Measurements from ENCODE around the gene TUNAR.

The TUNAR gene

DNA sequence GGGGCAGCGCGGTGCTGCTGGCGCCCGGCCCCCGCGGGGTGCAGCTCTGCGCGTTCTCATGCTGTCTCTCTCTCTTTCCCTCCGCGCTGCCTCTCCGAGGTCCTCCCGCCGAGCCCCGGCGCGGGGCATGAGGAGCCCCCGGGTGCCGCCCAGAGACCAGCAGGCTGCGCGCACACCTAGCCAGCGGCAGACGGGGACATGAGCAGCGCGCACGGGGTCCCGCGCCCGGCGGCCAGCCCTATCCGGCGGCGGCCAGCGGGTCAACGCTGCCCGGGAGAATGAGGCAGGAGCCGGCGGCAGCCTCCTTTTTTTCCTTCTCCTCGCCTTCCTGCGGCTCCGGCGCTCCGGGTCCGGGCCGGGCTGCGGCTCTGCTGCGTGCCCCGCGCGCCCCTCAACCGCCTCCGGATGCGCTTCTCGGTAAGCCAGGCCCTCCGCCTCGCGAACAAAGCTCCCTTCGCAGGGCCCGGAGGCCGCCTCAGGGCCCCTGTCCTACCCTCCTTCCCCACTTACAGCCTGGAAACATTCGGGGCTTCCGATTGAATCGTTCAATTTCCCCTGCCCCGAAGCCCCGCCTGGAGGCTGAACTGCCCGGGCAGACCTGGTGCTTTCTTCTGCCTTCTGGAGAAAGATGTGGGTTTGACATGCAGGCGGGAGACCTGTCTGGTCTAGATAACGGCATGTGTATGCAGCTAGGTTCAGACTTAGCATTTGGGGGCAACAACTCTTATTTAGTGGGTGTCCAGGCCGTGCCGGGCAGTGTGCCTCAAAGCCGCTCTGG is at the start of gene TUNAR:
Gene TUNAR, plus strand, starts transcription at position 72 of the 778 bp plus-strand sequence.
- DNase-seq (ENCODE audit: low spot score) = no peak

- no peak for DNase-seq (ENCODE audit: low spot score)
Observed at GRCh38 chr14:95828649-95829265, 47.9 kb upstream of the TUNAR start.

DNA sequence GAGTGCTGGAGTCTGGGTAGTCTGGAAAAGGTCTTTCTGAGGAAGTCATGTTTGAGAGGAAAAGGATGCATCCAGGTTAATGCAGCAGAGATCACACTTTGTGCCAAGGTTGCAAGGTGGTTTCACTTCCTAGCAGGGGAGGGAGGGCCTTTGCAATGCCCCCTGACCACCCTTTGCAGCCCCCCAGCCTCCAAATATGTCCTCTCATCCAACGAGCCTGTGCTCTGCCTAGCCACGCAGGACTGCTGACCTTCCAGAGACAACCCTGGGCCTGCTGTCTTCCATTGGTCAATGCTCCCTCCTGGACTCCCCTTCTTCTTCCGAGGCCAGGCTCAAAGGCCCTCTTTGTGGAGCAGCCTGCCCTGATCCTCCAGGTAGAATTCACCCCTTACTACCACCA is 47.3 kb upstream of the TUNAR start:
- no peak for DNase-seq (ENCODE audit: low spot score)

DNA sequence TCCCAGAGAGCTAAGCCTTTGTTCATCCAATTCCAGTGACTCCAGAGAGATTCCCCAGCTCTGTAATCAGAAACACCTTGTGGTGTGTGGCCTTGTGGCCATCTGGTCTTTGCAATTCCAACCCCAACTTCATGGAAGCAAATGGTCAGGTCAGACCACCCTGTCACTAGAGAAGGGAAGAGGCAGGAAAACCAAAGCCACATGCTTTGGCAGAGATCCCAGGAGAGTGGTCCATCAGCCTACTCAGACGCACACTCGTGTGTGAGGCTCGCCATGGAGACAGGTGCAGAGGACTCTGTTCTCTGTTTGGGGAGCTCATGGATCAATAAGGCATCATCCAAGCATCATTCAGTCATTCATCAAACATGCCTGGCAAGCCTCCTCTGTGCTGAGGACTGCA is 46.2 kb upstream of the TUNAR start:
- DNase-seq (ENCODE audit: low spot score) = no peak

DNA sequence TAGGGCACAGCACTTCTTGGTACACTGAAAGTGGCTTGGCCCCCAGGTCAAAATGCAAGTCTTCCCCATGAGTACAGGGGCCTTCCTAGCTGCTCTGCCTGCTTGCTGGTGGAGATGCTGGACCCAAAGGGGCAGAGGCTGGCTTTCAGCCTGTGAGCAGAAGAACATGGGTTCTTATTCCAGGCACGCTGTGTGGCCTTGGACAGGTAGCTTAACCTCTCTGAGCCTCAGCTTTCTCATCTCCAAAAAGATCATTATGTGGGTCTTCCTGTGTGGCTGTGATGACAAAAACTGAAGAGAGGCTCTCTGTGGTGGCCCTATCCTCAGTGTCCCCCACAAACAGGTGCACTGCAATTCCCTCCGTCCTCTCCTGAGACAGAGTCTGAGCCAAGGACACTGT is 45.6 kb upstream of the TUNAR start:
- no peak for DNase-seq (ENCODE audit: low spot score)

DNA sequence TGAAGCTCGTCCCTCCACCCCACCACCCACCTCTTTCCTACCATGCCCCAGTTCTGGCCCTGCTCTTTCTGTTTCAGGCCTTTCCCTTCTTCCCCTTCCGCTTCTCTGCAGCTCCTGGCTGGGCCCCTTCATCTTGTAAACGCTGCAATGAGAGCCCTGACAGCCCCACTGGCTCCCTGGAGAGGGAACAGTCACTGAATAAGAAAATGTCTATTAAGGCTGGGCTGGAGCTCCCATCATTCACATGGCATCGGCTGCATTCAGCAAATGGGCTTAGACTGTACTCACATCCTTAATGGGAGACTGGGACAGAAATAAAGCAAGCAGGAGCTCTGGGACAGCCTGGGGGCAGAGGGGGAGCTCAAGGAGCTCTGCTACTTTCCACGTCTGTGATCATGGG is 45.2 kb upstream of the TUNAR start:
- DNase-seq (ENCODE audit: low spot score) = no peak

DNA sequence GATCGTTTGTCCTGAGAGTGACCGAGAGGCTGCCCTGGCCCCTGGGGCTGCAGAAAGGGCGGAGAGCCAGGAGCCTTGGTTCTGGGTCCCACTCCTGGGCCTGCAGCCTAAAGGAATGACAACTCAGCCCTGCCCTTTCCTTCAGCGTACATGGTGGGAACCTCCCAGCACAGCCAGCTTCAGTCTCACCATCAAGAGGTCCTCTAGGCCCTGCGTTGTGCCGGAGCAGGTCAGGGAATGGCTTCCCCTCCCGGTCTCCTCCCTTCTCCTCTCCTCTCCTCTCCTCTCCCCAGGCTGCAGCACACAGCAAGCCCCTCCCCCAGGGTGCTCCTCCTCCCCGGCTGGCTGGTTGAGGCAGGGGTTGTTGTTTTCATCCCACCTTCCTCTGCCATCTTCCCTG is 44.6 kb upstream of the TUNAR start:
- no peak for DNase-seq (ENCODE audit: low spot score)

GRCh38 chr14:95833429-95833828 is 43.2 kb upstream of the TUNAR start:
- no peak for DNase-seq (ENCODE audit: low spot score)

DNA sequence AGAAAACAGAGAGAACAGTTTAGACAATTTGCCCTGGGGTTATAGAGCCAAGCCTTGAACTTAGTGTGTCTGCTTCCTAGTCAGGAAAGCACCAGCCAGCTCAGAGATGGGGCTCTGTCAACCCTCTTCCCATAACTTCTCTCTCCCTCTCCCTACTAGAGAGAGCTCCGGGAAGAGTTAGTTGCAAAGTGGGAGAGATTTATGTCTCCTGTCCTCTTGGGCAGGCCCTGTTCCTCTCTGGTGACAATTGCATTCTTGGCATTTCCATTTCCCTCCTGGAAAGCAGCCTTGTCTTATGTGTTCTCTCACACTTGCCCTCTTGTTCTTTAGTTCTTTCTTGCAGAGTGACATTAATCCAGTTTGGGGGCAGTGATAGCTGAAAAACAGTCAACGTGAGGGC is 42.1 kb upstream of the TUNAR start:
- no peak for DNase-seq (ENCODE audit: low spot score)

GRCh38 chr14:95835121-95835730 is 41.4 kb upstream of the TUNAR start:
- DNase-seq (ENCODE audit: low spot score) = no peak

DNA sequence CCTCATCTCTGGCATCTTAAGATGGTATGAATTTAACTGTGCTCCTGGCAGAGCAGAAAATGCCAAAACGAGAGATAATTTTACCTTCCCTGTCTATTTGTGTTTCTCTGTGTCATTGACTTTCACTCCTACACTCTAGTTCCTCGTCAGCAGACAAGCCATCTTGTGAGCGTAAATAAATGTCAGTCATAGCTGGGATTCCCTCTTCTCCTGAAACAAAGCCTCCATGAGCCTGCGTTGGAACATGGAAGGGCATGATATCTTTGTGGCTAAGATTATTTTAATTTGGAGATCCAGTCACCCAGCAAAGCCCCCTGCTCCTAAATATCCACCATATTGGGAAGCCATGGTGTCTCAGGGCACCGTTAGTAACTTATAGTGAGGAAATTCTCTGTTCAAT is 37.8 kb upstream of the TUNAR start:
- DNase-seq (ENCODE audit: low spot score) = no peak

DNA sequence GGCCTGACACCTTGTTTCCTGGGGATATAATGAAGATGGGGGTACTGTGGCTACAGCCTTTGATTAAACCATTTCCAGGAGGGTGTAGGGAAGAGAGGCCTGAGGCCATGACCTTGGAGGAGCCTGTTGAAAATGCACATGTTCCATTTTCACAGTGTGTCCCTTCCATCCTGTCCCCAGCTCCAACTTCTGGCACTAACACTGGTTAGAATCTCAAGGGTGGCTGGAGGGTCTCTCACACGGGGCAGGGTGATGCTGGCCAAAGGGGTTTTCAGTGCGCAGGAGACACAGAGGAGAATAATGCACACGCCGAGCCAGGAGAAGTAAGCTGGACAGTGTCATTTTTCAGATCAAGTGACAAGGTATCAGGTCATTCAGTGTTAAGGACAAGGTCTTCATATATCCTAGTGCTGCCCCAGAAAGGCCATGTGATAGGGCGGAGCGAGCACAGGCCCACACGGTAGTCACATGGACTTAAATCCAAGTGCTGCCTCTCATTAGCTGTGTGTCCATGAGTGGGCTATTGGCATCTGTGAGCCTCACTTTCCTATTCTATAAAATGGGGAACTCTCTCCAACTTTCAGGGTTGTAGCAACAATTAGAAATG is 36.4 kb upstream of the TUNAR start:
- no peak for DNase-seq (ENCODE audit: low spot score)

DNA sequence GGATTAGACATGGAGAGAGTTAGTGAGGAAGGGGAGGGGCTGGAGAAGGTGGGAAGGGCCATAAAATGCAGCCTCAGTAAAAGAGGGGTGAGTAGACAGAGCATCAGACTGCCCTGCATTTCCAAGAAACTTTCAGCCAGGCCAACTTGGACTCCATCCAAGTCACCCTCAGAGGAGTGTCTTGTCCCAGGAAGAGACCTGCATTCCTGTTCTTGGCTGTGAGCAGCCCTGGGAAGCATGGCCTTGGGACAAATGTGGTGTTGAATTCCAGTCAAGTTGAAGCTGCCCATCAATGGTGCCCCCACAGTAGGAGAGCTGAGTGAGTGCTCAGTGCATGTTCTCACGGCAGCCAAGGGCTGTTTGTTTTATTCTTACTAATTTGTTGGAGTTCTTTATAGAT is 35.0 kb upstream of the TUNAR start:
- no peak for DNase-seq (ENCODE audit: low spot score)

DNA sequence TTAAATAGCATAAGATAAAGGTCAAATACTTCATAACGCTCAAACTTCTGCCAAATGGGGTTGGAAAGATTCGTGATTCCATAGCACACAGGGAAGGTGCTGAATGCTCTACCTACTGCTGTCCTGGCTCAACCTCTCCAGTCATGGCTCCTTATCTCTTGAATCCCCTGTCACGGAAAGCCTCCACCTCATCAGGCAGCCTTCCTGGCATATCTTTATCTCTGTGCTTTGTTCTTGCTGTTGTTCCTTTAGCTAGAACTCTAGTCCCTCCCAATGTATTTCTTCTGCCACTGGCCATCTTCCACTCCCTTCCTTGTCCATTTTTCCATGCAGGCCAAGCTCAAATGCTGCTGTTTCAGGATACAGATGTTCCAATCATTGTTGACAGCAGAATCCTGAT is 26.9 kb upstream of the TUNAR start:
- no peak for DNase-seq (ENCODE audit: low spot score)

- no peak for DNase-seq (ENCODE audit: low spot score)
Observed at GRCh38 chr14:95850429-95850828, 26.2 kb upstream of the TUNAR start.

GRCh38 chr14:95855606-95856005 is 21.0 kb upstream of the TUNAR start:
- no peak for DNase-seq (ENCODE audit: low spot score)

DNA sequence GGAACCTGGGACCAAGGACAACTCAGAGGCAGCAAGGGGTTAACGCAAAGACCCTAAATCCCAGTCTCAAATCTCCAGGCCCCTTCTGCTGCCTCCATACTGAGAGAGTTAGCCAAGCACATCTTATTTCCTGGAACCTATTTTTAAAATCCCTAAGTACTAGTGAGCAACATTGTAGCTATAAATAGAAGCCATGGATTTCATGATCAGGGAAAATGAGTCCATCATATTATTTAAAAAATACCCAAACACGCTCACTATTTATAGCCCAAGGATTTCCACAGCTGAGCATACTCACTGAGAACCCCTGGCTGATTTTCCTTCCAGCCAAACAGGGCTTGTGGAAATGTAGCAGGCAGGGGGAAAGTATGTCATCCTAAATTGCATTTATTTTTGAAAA is 19.4 kb upstream of the TUNAR start:
- DNase-seq (ENCODE audit: low spot score) = no peak

DNA sequence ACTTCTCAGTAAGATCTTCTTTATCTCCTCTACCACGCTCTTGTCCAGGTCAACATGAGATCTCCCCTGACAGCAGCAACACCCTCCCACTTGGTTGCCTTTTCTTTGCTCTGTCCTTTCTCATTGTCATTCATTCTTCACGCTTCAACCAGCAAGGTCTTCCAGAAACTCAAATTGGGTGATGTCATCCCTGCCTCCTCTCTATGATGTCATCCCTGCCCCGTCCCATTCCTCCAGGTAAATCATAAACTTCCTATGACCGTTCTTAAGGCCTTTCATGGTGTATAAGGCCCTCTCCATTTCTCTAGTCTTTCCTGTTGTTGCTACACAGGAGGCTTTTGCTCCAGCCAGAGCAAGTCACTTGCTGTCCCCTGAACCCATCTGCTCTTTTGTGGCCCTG is 17.7 kb upstream of the TUNAR start:
- no peak for DNase-seq (ENCODE audit: low spot score)

DNA sequence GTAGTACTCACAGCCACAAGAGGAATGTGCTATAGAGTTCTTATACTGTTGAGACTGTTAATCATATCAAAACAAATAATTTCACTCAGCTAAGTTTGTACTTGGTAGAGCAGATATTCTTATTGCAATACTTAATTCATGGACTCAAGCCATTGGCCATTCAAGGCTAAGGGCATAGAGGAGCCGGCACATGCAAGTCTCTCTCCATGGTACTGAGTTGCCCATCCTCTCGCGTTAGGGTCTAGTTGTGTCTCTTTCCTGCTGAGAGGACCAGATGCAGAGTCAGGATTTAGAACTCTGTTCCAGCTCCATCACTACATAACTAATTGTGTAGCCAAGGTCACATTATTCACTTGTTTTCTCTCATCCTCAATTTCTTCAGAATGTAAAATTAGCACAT is 14.4 kb upstream of the TUNAR start:
- DNase-seq (ENCODE audit: low spot score) = no peak

DNA sequence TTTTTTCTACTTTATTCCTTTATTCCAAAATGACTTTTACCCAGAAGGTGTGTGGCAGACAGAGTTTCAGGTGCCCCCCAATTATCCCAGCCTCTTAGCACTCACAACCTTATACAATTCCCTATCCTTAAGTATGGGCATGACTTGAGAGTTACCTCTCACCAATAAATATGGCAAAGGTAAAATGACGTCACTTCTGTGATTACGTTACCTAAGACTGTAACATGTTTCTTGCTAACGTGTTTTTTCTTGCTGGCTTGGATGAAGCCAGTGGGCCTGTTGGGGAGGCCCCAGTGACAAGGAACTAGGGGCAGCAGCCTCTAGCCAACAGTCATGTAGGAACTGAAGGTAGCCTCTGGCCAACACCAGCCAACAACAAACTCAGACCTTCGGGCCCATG is 13.3 kb upstream of the TUNAR start:
- DNase-seq (ENCODE audit: low spot score) = no peak

DNA sequence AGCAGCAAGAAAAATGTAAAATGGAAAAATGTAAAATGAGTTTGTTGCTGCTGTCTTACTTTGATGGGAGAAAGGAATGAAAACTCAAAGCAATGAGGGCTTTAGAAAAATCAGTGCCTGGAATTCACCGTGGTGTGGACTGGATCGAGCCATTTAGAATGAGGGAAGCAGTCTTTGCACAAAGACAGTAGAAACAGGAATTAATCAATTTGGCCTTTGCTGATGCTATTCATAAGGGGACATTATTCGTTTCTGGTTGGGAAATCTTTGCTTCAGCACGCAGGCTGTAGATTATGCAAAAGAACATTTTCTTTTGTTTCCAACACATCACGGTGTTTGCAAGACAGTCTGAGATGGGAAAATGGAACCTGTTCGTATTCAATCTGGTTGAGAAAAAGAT is 6.9 kb upstream of the TUNAR start:
- DNase-seq (ENCODE audit: low spot score) = no peak

- no peak for DNase-seq (ENCODE audit: low spot score)
Observed at GRCh38 chr14:95870772-95871171, 5.9 kb upstream of the TUNAR start.

GRCh38 chr14:95871531-95871930 is 5.1 kb upstream of the TUNAR start:
- no peak for DNase-seq (ENCODE audit: low spot score)
